HEK293 (cell line): ENCODE data around the gene ITGB1BP1.

ENCODE experiments used
- CTCF ChIP-seq: fragments of 450-650 bp; formaldehyde crosslinking; IDR thresholded peaks from 2 replicates; pipeline ENCODE4 v1.5.1; 2016; ENCODE audit warnings: missing biosample characterization, missing genetic modification characterization
- REST ChIP-seq: fragments of 450-650 bp; formaldehyde crosslinking; IDR thresholded peaks from 2 replicates; pipeline ENCODE4 v1.5.1; 2016; ENCODE audit warnings: missing biosample characterization, missing genetic modification characterization
- TCF7L2 ChIP-seq: IDR thresholded peaks from 2 replicates; pipeline ENCODE4 v1.6.1; 2011; ENCODE audit warnings: low read depth, mild to moderate bottlenecking, inconsistent platforms, low read length, moderate library complexity, borderline replicate concordance
- YY2 ChIP-seq: fragments of 450-650 bp; formaldehyde crosslinking; IDR thresholded peaks from 2 replicates; pipeline ENCODE4 v1.5.1; 2016; ENCODE audit warnings: missing biosample characterization, missing genetic modification characterization
- ZBTB21 ChIP-seq: fragments of 450-650 bp; formaldehyde crosslinking; IDR thresholded peaks from 2 replicates; pipeline ENCODE4 v1.5.1; 2017; ENCODE audit warnings: missing biosample characterization, missing genetic modification characterization
- ZFP69B ChIP-seq: fragments of 450-650 bp; formaldehyde crosslinking; IDR thresholded peaks from 2 replicates; pipeline ENCODE4 v1.5.1; 2016; ENCODE audit warnings: missing biosample characterization, missing genetic modification characterization
- ZNF133 ChIP-seq: fragments of 450-650 bp; formaldehyde crosslinking; IDR thresholded peaks from 2 replicates; pipeline ENCODE4 v1.5.1; 2016; ENCODE audit warnings: missing biosample characterization, missing genetic modification characterization
- ZNF394 ChIP-seq: fragments of 450-650 bp; formaldehyde crosslinking; IDR thresholded peaks from 2 replicates; pipeline ENCODE4 v1.5.1; 2016; ENCODE audit warnings: missing biosample characterization, missing genetic modification characterization, mild to moderate bottlenecking, moderate library complexity, borderline replicate concordance
- ZNF398 ChIP-seq: fragments of 450-650 bp; formaldehyde crosslinking; IDR thresholded peaks from 2 replicates; pipeline ENCODE4 v1.5.1; 2017; ENCODE audit warnings: missing biosample characterization, missing genetic modification characterization
- ZNF513 ChIP-seq: fragments of 450-650 bp; IDR thresholded peaks from 2 replicates; pipeline ENCODE4 v1.5.1; 2018; ENCODE audit warnings: missing biosample characterization, missing genetic modification characterization
- ZNF596 ChIP-seq: fragments of 450-650 bp; IDR thresholded peaks from 2 replicates; pipeline ENCODE4 v1.5.0; 2018; ENCODE audit warnings: missing biosample characterization, mild to moderate bottlenecking, missing genetic modification characterization, moderate library complexity
- ZNF792 ChIP-seq: fragments of 450-650 bp; formaldehyde crosslinking; IDR thresholded peaks from 2 replicates; pipeline ENCODE4 v1.5.1; 2016; ENCODE audit warnings: missing biosample characterization, missing genetic modification characterization
- TF ChIP-seq, protein P1 (sequence below): fragments of 450-650 bp; formaldehyde crosslinking; IDR thresholded peaks from 2 replicates; pipeline ENCODE4 v1.5.1; 2016; ENCODE audit warnings: missing biosample characterization, missing genetic modification characterization, low read depth

DNA sequence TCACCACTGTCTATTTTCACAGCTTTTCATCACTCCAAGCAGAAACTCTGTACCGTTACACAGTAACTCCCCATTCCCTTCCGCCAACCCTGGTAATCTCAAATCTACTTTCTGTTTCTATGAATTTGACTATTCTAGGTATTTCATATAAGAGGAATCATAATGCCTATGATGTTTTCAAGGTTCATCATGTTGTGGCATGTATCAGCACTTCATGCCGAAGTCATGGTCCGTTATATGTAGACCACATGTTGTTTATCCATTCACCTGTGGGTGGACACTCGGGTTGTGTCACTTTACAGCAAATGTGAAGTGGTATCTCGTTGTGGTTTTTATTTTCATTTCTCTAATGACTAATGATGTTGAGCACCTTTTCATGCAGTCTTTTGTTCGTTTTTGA is 21.8 kb upstream of the ITGB1BP1 start:
- TF ChIP-seq CTCF (no peak), ZFP69B (tag by site-specific recombination) (no peak), ZBTB21 (tag by site-specific recombination) (no peak), ZNF398 (tag by site-specific recombination) (no peak), ZNF513 (no peak), ZNF133 (no peak), ZNF596 (tag by site-specific recombination) (no peak), YY2 (tag by site-specific recombination) (no peak), TCF7L2 (no peak), ZNF394 (no peak), ZNF792 (no peak), REST (tag by site-specific recombination) (no peak)
- TF ChIP-seq, protein P1, sequence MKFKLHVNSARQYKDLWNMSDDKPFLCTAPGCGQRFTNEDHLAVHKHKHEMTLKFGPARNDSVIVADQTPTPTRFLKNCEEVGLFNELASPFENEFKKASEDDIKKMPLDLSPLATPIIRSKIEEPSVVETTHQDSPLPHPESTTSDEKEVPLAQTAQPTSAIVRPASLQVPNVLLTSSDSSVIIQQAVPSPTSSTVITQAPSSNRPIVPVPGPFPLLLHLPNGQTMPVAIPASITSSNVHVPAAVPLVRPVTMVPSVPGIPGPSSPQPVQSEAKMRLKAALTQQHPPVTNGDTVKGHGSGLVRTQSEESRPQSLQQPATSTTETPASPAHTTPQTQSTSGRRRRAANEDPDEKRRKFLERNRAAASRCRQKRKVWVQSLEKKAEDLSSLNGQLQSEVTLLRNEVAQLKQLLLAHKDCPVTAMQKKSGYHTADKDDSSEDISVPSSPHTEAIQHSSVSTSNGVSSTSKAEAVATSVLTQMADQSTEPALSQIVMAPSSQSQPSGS (tag by site-specific recombination): no peak
